Heart right ventricle (tissue), 16 donors: Measurements from ENCODE around the gene RHEB. TPM values are rescaled to one million over a fixed set of nuclear protein-coding genes. Genes with fewer than 3 reads are reported as not detected.

Source experiments
- ATAC-seq, 8 donors: fragments of 200-7000 bp; cut with Tn5 transposase; one replicate each; pipeline ENCODE4 v1.9.1; 2020; ENCODE audit warnings: mild to moderate bottlenecking in 8 of 8, moderate library complexity in 8 of 8, moderate number of reproducible peaks in 1 of 8
- DNase-seq, 2 donors: peaks; one replicate each; pipeline ENCODE4 v3.0.0-alpha.2; 2020
- H3K27ac ChIP-seq, 10 donors: fragments of 200-600 bp; sonication (generic) in 2 of 10; one replicate each; pipeline versions ENCODE4 v1.5.0 to v1.8.0; 2020 to 2022; ENCODE audit warnings: mild to moderate bottlenecking in 3 of 10
- H3K27me3 ChIP-seq, 7 donors: fragments of 200-600 bp; one replicate each; pipeline ENCODE4 v1.8.0; 2021 to 2022; ENCODE audit warnings: mild to moderate bottlenecking in 2 of 7
- H3K36me3 ChIP-seq, 9 donors: fragments of 200-600 bp; sonication (generic) in 1 of 9; one replicate each; pipeline versions ENCODE4 v1.5.0 to v1.8.0; 2020 to 2022; ENCODE audit warnings: mild to moderate bottlenecking in 2 of 9
- H3K4me1 ChIP-seq, 9 donors: fragments of 200-600 bp; sonication (generic) in 1 of 9; one replicate each; pipeline versions ENCODE4 v1.5.0 to v1.8.0; 2020 to 2022; ENCODE audit warnings: mild to moderate bottlenecking in 4 of 9
- H3K4me3 ChIP-seq, 10 donors: fragments of 200-600 bp; sonication (generic) in 2 of 10; one replicate each; pipeline versions ENCODE4 v1.5.0 to v1.8.0; 2020 to 2022; ENCODE audit warnings: mild to moderate bottlenecking in 7 of 10, moderate library complexity in 2 of 10
- H3K9me3 ChIP-seq, 11 donors: fragments of 200-600 bp in 10 of 11; sonication (generic) in 2 of 11; one replicate each; pipeline versions ENCODE4 v1.5.0 to v1.8.0; 2013 to 2022; ENCODE audit warnings: mild to moderate bottlenecking in 2 of 11, control low read depth in 1 of 11, moderate library complexity in 1 of 11
- CTCF ChIP-seq, 9 donors: fragments of 200-600 bp; sonication (generic) in 2 of 9; IDR thresholded peaks; one replicate each; pipeline versions ENCODE4 v1.5.0 to v1.8.0; 2021 to 2022; ENCODE audit warnings: antibody characterized with exemption in 9 of 9, mild to moderate bottlenecking in 5 of 9, moderate library complexity in 1 of 9
- WGBS, 2 donors: extraction: QIAGEN DNeasy Blood & Tissue Kit; methylation state at CpG; one replicate each; pipeline ENCODE4 v1.1.7; 2013; ENCODE audit warnings: inconsistent platforms in 1 of 2; 5-methylcytosine and 5-hydroxymethylcytosine counted together
- intact Hi-C, 10 donors: fragments of 100-400 bp; cut with DNase I; formaldehyde crosslinking; loops; one replicate each; pipeline versions ENCODE4 v1.11.1 to v1.14.2; 2022
- polyA plus RNA-seq, 2 donors: library from polyadenylated mRNA; stranded (reverse); fragments of 200-250 nt; gene quantifications; one replicate each; pipeline ENCODE4 v1.2.3, GENCODE V29; 2013
- total RNA-seq, 10 donors: library from RNA; stranded (reverse); fragmentation: NEBNext Ultra II Directional in 3 of 10; extraction: Animal tissue kit (Norgen Biotek cat#: 25700) in 3 of 10; gene quantifications; one replicate each; pipeline versions ENCODE4 v1.2.1 to v1.2.4, GENCODE V29; 2021 to 2023
- donor health status: Arrhythmogenic right ventricular cardiomyopathy.
- donor health status: ischemic (EF 13 %, LVEDD 7.1; RV severe dilation, severe dysfunction).
- donor health status: healthy with polysubstance abuse.
- donor health status: DM: no; HTN: yes; CAD: no.
- donor health status: DM: no; HTN: no; CAD: no.
- donor health status: ischemic (EF 25% LVEDD 6.9; RV normal size, moderate dysfunction).
- donor health status: ischemic (EF 25% LVEDD 5.7; RV mildly dilated, moderate dysfunction).
- donor health status: healthy.
- donor health status: DM: yes; HTN: yes; CAD: no.
- donor health status: Ischemic cardiomyopathy.
- donor health status: ischemic (EF 35%, LVEDD 5.7; RV mildly dilated, moderate dysfunction).
- donor health status: nonischemic (EF 11% LVEDD 7.7; RV severe dilation, severe dysfunction).
- donor health status: DM: yes; HTN: yes; CAD: no.
- donor health status: PGD.
- donor health status: ischemic (EF 29% LVEDD 5.4; RV normal size, mild dysfunction).
- donor health status: nonischemic (EF 23%, LVEDD 6.1; RV moderate dilation, normal function).

The RHEB gene
- total and polyA plus RNA-seq, 12 donors, result 56.0 to 174 (median 104) TPM

- no peak overlapping the region for H3K4me3 ChIP-seq
- no peak for ATAC-seq
- H3K36me3 ChIP-seq, result no peaks in the 10 kb centered on the region
- peaks cover 0 to 25% (median 15%) of the 10 kb centered on the region in 9 donors for H3K4me1 ChIP-seq
- DNase-seq, result no peak
- no peak for TF ChIP-seq CTCF (IDR thresholded peaks at IDR 0.05)
- peaks cover 0 to 33% (median 26%) of the 10 kb centered on the region in 7 donors for H3K27me3 ChIP-seq
- 86 to 87% methylated on average over 13 of the region's 13 CpGs for WGBS, 2 donors
- H3K27ac ChIP-seq, result peak overlapping the region in 1 of 10 donors; percentile 55
- H3K9me3 ChIP-seq, result no peaks in the 10 kb centered on the region
- intact Hi-C loops, result loop anchor here in 2 of 10 donors (5.0 kb wide), 1 partner anchor 55 kb away; no protein-coding TSS in a partner anchor
These were observed 82.5 kb downstream of the RHEB start for GRCh38 chr7:151437159-151437553.

GRCh38 chr7:151436446-151437158 lies 83.1 kb downstream of the RHEB start:
- ATAC-seq (peak in 7 of 8 donors; percentile 29 to 58 (median 39)), DNase-seq (no peak)
- Histone ChIP-seq H3K4me1 (peaks cover 0 to 25% (median 15%) of the 10 kb centered on the region in 9 donors), H3K4me3 (no peak overlapping the region), H3K27me3 (peaks cover 0 to 33% (median 26%) of the 10 kb centered on the region in 7 donors), H3K27ac (peak overlapping the region in 2 of 10 donors; percentile 20 to 55), H3K9me3 (no peaks in the 10 kb centered on the region), H3K36me3 (no peaks in the 10 kb centered on the region)
- no peak for TF ChIP-seq CTCF (IDR thresholded peaks at IDR 0.05)
- intact Hi-C loops, result loop anchor here in 2 of 10 donors (5.0 kb wide), 1 partner anchor 54 kb away; no protein-coding TSS in a partner anchor
- 58 to 68% methylated on average over 9 of the region's 9 CpGs for WGBS, 2 donors

GRCh38 chr7:151435971-151436370 lies 83.7 kb downstream of the RHEB start:
- no peak for ATAC-seq

More at GRCh38 chr7:151435971-151436370, 83.7 kb downstream of the RHEB start:
- DNase-seq, result no peak
- H3K4me3 ChIP-seq, result no peak overlapping the region
- H3K27me3 ChIP-seq, result peaks cover 0 to 33% (median 26%) of the 10 kb centered on the region in 7 donors
- no peak for TF ChIP-seq CTCF (IDR thresholded peaks at IDR 0.05)
- H3K9me3 ChIP-seq, result no peaks in the 10 kb centered on the region
- 89 to 91% methylated on average over 11 to 15 of the region's 15 CpGs for WGBS, 2 donors
- H3K27ac ChIP-seq, result no peak overlapping the region
- H3K4me1 ChIP-seq, result peaks cover 0 to 23% (median 15%) of the 10 kb centered on the region in 9 donors
- intact Hi-C loops, result loop anchor here in 2 of 10 donors (5.0 kb wide), 1 partner anchor 54 kb away; no protein-coding TSS in a partner anchor
- H3K36me3 ChIP-seq, result no peaks in the 10 kb centered on the region
